Tibial artery (tissue), 4 donors: ENCODE data around the gene ARHGEF39.
A peak's percentile ranks its signal among the peaks of the same experiment; 100 is the strongest.

Experiments
- DNase-seq, 2 donors: peaks; one replicate each; pipeline ENCODE4 v3.0.0-alpha.2; 2019
- H3K27ac ChIP-seq, 2 donors: fragments of 200-600 bp; sonication (generic) in 1 of 2; 1 replicate in 1 of 2; 2 replicates in 1 of 2; pipeline ENCODE4 v1.5.1; 2018 to 2019; ENCODE audit warnings: mild to moderate bottlenecking in 1 of 2
- H3K27me3 ChIP-seq, 2 donors: fragments of 200-600 bp; sonication (generic) in 1 of 2; one replicate each; pipeline versions ENCODE4 v1.5.1 to v1.6.0; 2016 to 2019
- H3K36me3 ChIP-seq, 3 donors: fragments of 200-600 bp; sonication (generic) in 2 of 3; one replicate each; pipeline ENCODE4 v1.5.1; 2016 to 2019; ENCODE audit warnings: mild to moderate bottlenecking in 2 of 3
- H3K4me1 ChIP-seq, 4 donors: fragments of 200-600 bp; sonication (generic) in 2 of 4; 1 replicate in 3 of 4; 2 replicates in 1 of 4; pipeline ENCODE4 v1.5.1; 2016 to 2019
- H3K4me3 ChIP-seq, 2 donors: fragments of 200-600 bp; sonication (generic) in 1 of 2; 1 replicate in 1 of 2; 2 replicates in 1 of 2; pipeline ENCODE4 v1.5.1; 2018 to 2019; ENCODE audit warnings: mild to moderate bottlenecking in 2 of 2
- H3K9me3 ChIP-seq, 3 donors: fragments of 200-600 bp; sonication (generic) in 1 of 3; one replicate each; pipeline ENCODE4 v1.5.1; 2016 to 2019
- intact Hi-C: fragments of 100-400 bp; cut with DNase I; formaldehyde crosslinking; loops from one replicate; pipeline ENCODE4 v1.15.0; 2023; ENCODE audit warnings: low total_unique reads
- TF ChIP-seq, protein P1 (sequence below), 2 experiments: fragments of 200-600 bp in 1 of 2; fragments of 450-650 bp in 1 of 2; IDR thresholded peaks; one replicate each; pipeline ENCODE4 v1.5.1; 2017 to 2019; ENCODE audit warnings: antibody characterized with exemption in 2 of 2, mild to moderate bottlenecking in 1 of 2, moderate library complexity in 1 of 2

The ARHGEF39 gene

GRCh38 chr9:35658968-35659220 is 6.1 kb downstream of the ARHGEF39 start:
- Histone ChIP-seq H3K9me3 (no peaks in the 10 kb centered on the region), H3K27me3 (no peaks in the 10 kb centered on the region), H3K27ac (peak overlapping the region; percentile 99 to 100), H3K36me3 (peaks cover 15 to 35% (median 21%) of the 10 kb centered on the region in 3 donors), H3K4me3 (peak overlapping the region; percentile 87 to 99), H3K4me1 (peaks cover 0 to 51% (median 24%) of the 10 kb centered on the region in 4 donors)
- peak; percentile 53 to 75 for DNase-seq
- TF ChIP-seq, protein P1, sequence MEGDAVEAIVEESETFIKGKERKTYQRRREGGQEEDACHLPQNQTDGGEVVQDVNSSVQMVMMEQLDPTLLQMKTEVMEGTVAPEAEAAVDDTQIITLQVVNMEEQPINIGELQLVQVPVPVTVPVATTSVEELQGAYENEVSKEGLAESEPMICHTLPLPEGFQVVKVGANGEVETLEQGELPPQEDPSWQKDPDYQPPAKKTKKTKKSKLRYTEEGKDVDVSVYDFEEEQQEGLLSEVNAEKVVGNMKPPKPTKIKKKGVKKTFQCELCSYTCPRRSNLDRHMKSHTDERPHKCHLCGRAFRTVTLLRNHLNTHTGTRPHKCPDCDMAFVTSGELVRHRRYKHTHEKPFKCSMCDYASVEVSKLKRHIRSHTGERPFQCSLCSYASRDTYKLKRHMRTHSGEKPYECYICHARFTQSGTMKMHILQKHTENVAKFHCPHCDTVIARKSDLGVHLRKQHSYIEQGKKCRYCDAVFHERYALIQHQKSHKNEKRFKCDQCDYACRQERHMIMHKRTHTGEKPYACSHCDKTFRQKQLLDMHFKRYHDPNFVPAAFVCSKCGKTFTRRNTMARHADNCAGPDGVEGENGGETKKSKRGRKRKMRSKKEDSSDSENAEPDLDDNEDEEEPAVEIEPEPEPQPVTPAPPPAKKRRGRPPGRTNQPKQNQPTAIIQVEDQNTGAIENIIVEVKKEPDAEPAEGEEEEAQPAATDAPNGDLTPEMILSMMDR (IDR thresholded peaks at IDR 0.05), result no peak
- intact Hi-C loops, result loop anchor here (1.0 kb wide), 2 partner anchors 69 to 73 kb away; partner anchors contain the start of genes CREB3 and TLN1

- Histone ChIP-seq H3K27me3 (no peaks in the 10 kb centered on the region), H3K36me3 (peaks cover 15 to 35% (median 21%) of the 10 kb centered on the region in 3 donors), H3K27ac (peak within 1 kb of the TSS; percentile 99 to 100), H3K4me3 (peak within 1 kb of the TSS; percentile 87 to 99), H3K4me1 (peaks cover 0 to 47% (median 21%) of the 10 kb centered on the region in 4 donors), H3K9me3 (no peaks in the 10 kb centered on the region)
- intact Hi-C loops, result loop anchor here (1.0 kb wide), 1 partner anchor 70 kb away; no protein-coding TSS in a partner anchor
- peak; percentile 80 to 92 for DNase-seq
- TF ChIP-seq, protein P1 (IDR thresholded peaks at IDR 0.05), result peak; percentile 36 to 39
These were observed 6.6 kb downstream of the ARHGEF39 start, which contains the start of gene CCDC107 for GRCh38 chr9:35658137-35658967. CCDC107 (plus strand) TSS chr9:35658292; CDS start chr9:35658380, 88 bp downstream.

GRCh38 chr9:35657546-35658136 is 7.4 kb downstream of the ARHGEF39 start, which contains the start of gene RMRP:
RMRP (minus strand) TSS chr9:35658019.
- H3K27ac ChIP-seq, result peak within 1 kb of the TSS; percentile 99 to 100
- H3K36me3 ChIP-seq, result peaks cover 15 to 34% (median 21%) of the 10 kb centered on the region in 3 donors
- TF ChIP-seq, protein P1 (IDR thresholded peaks at IDR 0.05), result peak; percentile 34 to 50
- H3K9me3 ChIP-seq, result no peaks in the 10 kb centered on the region
- H3K4me3 ChIP-seq, result peak within 1 kb of the TSS; percentile 87 to 99
- intact Hi-C loops, result loop anchor here (1.0 kb wide), 1 partner anchor 71 kb away; no protein-coding TSS in a partner anchor
- H3K27me3 ChIP-seq, result no peaks in the 10 kb centered on the region
- peaks cover 0 to 42% (median 21%) of the 10 kb centered on the region in 4 donors for H3K4me1 ChIP-seq
- peak; percentile 94 to 99 for DNase-seq

DNA sequence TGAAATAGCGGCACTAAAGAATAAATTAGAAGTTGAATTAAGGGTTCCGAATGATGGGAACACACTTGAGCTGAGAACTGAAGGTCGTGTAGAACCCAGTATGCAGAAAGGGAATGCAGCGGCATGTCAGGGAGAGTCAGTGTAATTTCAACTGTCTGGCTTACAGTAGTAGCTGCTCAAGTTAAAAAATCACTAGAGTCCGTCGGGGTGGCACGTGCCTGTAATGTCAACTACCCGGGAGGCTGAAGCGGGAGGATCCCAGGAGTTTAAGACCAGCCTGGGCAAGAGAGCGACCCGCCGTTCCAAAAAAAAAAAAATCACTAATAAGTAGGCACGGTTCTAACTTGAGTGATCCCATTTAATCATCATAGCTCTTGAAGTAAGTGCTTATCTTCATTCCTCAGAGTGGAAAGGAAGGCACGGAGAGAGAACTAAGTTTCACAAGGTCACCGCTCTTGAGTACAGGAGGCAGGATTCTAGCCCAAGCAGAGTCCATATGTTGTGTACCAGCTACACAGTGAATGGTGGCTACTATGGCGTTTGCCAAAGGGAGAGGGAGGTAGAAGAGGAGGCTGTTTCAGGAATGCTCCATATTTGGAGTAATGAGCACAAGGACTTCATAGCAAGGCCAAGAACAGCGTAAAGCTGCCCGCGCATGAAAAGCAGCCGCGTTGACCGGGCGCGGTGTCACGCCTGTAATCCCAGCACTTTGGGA is 8.0 kb downstream of the ARHGEF39 start:
- H3K4me3 ChIP-seq, result peak overlapping the region; percentile 87 to 99
- intact Hi-C loops, result no loop called here
- no peaks in the 10 kb centered on the region for H3K9me3 ChIP-seq
- H3K27ac ChIP-seq, result peak overlapping the region; percentile 99 to 100
- TF ChIP-seq, protein P1 (IDR thresholded peaks at IDR 0.05), result no peak
- no peaks in the 10 kb centered on the region for H3K27me3 ChIP-seq
- peak; percentile 33 to 79 for DNase-seq
- peaks cover 15 to 27% (median 21%) of the 10 kb centered on the region in 3 donors for H3K36me3 ChIP-seq
- peaks cover 0 to 35% (median 21%) of the 10 kb centered on the region in 4 donors for H3K4me1 ChIP-seq

DNA sequence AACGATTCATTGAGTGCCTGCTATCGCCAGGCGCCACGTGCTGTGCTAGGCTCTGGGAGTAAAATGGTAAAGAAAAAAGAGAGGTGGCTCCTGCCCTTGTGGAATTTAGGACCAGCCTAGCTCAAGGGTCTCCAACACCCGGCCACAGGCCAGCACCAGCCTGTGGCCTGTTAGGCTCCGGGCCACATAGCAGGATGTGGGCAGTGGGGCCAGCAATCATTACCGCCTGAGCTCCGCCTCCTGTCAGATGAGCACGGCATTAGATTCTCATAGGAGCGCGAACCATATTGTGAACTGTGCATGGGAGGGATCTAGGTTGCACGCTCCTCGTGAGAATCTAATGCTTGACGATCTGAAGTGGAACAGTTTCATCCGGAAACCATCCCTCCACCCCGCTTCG is 8.6 kb downstream of the ARHGEF39 start:
- TF ChIP-seq, protein P1 (IDR thresholded peaks at IDR 0.05), result no peak
- DNase-seq, result peak in 1 of 2 donors; percentile 63
- H3K4me3 ChIP-seq, result no peak overlapping the region
- peaks cover 15 to 21% (median 15%) of the 10 kb centered on the region in 3 donors for H3K36me3 ChIP-seq
- no peaks in the 10 kb centered on the region for H3K9me3 ChIP-seq
- H3K27ac ChIP-seq, result peak overlapping the region; percentile 99 to 100
- intact Hi-C loops, result no loop called here
- H3K27me3 ChIP-seq, result no peaks in the 10 kb centered on the region
- peaks cover 0 to 29% (median 16%) of the 10 kb centered on the region in 4 donors for H3K4me1 ChIP-seq
